ENCODE measurements around the gene ADGRB3.

Gene ADGRB3

GRCh38 chr6:68947721-68948120 is 312.6 kb downstream of the ADGRB3 start:
- H3K4me3 ChIP-seq (ENCODE audit: low read length): no peak overlapping the region
- TF ChIP-seq, protein P1, sequence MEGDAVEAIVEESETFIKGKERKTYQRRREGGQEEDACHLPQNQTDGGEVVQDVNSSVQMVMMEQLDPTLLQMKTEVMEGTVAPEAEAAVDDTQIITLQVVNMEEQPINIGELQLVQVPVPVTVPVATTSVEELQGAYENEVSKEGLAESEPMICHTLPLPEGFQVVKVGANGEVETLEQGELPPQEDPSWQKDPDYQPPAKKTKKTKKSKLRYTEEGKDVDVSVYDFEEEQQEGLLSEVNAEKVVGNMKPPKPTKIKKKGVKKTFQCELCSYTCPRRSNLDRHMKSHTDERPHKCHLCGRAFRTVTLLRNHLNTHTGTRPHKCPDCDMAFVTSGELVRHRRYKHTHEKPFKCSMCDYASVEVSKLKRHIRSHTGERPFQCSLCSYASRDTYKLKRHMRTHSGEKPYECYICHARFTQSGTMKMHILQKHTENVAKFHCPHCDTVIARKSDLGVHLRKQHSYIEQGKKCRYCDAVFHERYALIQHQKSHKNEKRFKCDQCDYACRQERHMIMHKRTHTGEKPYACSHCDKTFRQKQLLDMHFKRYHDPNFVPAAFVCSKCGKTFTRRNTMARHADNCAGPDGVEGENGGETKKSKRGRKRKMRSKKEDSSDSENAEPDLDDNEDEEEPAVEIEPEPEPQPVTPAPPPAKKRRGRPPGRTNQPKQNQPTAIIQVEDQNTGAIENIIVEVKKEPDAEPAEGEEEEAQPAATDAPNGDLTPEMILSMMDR (IDR thresholded peaks at IDR 0.05; ENCODE audit: insufficient read depth, low read depth, low read length, missing control alignments): no peak
- DNase-seq (ENCODE audit: low read depth): no peak

GRCh38 chr6:68951270-68951669 is 316.2 kb downstream of the ADGRB3 start:
- DNase-seq (ENCODE audit: low read depth): no peak
- TF ChIP-seq, protein P1 (IDR thresholded peaks at IDR 0.05; ENCODE audit: insufficient read depth, low read depth, low read length, missing control alignments): no peak
- H3K4me3 ChIP-seq (ENCODE audit: low read length): no peak overlapping the region

- DNase-seq (ENCODE audit: low read depth): peak; percentile 6
- TF ChIP-seq, protein P1 (IDR thresholded peaks at IDR 0.05; ENCODE audit: insufficient read depth, low read depth, low read length, missing control alignments): peak; percentile 23
- H3K4me3 ChIP-seq (ENCODE audit: low read length): no peak overlapping the region
Measured at GRCh38 chr6:68958327-68958726, 323.2 kb downstream of the ADGRB3 start.

GRCh38 chr6:68967549-68968300 is 332.6 kb downstream of the ADGRB3 start:
- TF ChIP-seq, protein P1 (IDR thresholded peaks at IDR 0.05; ENCODE audit: insufficient read depth, low read depth, low read length, missing control alignments): peak; percentile 95
- H3K4me3 ChIP-seq (ENCODE audit: low read length): no peak overlapping the region
- peak; percentile 61 for DNase-seq (ENCODE audit: low read depth)

- TF ChIP-seq, protein P1 (IDR thresholded peaks at IDR 0.05; ENCODE audit: insufficient read depth, low read depth, low read length, missing control alignments): no peak
Measured at GRCh38 chr6:68968301-68968649, 333.2 kb downstream of the ADGRB3 start.

DNA sequence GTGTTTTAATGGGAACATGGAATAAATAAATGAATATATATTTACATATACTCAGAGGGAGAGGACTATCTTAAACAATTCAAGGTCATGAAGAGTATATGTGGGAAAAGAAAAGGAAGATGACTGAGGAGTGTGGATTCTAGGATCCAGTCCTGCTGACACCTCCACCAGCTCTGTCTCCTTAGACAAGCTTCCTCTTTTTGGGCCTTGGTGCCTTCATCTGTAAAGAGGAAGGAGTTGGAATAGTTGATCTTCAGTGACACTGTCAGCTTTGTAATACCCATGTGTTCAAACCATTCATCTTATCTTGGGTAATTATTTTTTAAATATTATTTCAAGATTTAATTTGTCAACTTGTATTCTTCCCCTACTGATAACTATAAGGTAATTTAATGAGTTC is 338.0 kb downstream of the ADGRB3 start:
- no peak overlapping the region for H3K4me3 ChIP-seq (ENCODE audit: low read length)
- TF ChIP-seq, protein P1 (IDR thresholded peaks at IDR 0.05; ENCODE audit: insufficient read depth, low read depth, low read length, missing control alignments): no peak
- DNase-seq (ENCODE audit: low read depth): no peak

More at GRCh38 chr6:68968301-68968649, 333.2 kb downstream of the ADGRB3 start:
- no peak for DNase-seq (ENCODE audit: low read depth)
- no peak overlapping the region for H3K4me3 ChIP-seq (ENCODE audit: low read length)

GRCh38 chr6:68975064-68975463 is 340.0 kb downstream of the ADGRB3 start:
- TF ChIP-seq, protein P1 (IDR thresholded peaks at IDR 0.05; ENCODE audit: insufficient read depth, low read depth, low read length, missing control alignments): peak; percentile 15
- DNase-seq (ENCODE audit: low read depth): no peak
- H3K4me3 ChIP-seq (ENCODE audit: low read length): no peak overlapping the region

Measured in epithelial cell of esophagus (primary cell).